Measurements from ENCODE around the gene CELF5.
A peak's percentile ranks its signal among the peaks of the same experiment; 100 is the strongest.
"Not testable (repeated sequence)": the region's sequence is repeated elsewhere in the genome, so short reads cannot be mapped to it uniquely, and the experiment has no call there.

Gene CELF5

DNA sequence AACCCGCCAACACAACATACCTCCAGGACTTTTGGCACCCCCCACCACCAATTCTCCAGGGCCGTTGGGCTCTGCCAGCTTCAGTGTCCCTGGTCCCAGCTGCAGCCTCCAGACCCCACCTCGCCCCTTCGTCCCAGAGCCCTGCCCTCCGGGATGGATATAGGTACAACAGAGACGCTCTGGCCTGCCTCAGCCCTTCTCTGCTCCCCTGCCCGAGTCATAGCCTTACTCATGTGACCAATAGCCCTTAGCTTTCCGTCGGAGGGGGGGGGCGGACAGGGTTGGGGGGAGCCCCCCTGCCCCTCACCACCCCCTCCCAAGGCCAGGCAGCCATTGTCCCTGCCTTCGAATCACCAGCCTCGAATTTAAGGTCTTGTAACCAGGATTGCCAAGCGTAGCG is 71.1 kb downstream of the CELF5 start:
- TF ChIP-seq CTCF (IDR thresholded peaks at IDR 0.05; ENCODE audit: low read depth, low read length) = no peak
- in situ Hi-C loops (cut with HindIII; ENCODE audit: low sequenced_read_pairs) = no loop called here
- no peak overlapping the region for H3K4me3 ChIP-seq (ENCODE audit: low read depth, low read length)
- DNase-seq (ENCODE audit: low read depth, low spot score) = no peak

- no peak for DNase-seq (ENCODE audit: low read depth, low spot score)
- in situ Hi-C loops (cut with HindIII; ENCODE audit: low sequenced_read_pairs) = no loop called here
- no peak for TF ChIP-seq CTCF (IDR thresholded peaks at IDR 0.05; ENCODE audit: low read depth, low read length)
- no peak overlapping the region for H3K4me3 ChIP-seq (ENCODE audit: low read depth, low read length)
These were observed 71.6 kb downstream of the CELF5 start for GRCh38 chr19:3296034-3296433.

DNA sequence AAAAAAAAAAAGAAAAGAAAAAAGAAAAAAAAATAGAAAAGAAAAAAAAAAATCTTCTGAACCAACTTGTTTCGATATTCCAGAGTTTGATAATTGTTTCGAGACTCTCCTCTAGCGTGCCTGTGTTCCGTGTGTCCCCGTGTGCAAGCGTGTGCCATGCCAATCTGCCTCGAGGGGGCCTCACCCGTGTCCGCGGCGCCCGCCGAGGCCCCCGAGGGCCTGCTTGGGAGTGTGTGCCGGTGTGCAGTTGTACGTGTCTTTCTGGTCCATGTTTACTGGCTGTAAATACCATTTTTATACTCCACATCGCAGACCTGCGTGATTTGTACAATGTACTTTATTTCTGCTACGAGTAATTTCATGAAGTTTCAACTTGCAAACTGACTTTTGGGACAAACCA is 72.0 kb downstream of the CELF5 start:
- no peak for DNase-seq (ENCODE audit: low read depth, low spot score)
- TF ChIP-seq CTCF (IDR thresholded peaks at IDR 0.05; ENCODE audit: low read depth, low read length) = no peak
- in situ Hi-C loops (cut with HindIII; ENCODE audit: low sequenced_read_pairs) = no loop called here

GRCh38 chr19:3298853-3299449 is 74.5 kb downstream of the CELF5 start:
- in situ Hi-C loops (cut with HindIII; ENCODE audit: low sequenced_read_pairs) = no loop called here
- H3K4me3 ChIP-seq (ENCODE audit: low read depth, low read length) = no peak overlapping the region
- DNase-seq (ENCODE audit: low read depth, low spot score) = no peak
- no peak for TF ChIP-seq CTCF (IDR thresholded peaks at IDR 0.05; ENCODE audit: low read depth, low read length)

More for the DNA sequence above, 72.0 kb downstream of the CELF5 start:
- H3K4me3 ChIP-seq (ENCODE audit: low read depth, low read length) = no peak overlapping the region

DNA sequence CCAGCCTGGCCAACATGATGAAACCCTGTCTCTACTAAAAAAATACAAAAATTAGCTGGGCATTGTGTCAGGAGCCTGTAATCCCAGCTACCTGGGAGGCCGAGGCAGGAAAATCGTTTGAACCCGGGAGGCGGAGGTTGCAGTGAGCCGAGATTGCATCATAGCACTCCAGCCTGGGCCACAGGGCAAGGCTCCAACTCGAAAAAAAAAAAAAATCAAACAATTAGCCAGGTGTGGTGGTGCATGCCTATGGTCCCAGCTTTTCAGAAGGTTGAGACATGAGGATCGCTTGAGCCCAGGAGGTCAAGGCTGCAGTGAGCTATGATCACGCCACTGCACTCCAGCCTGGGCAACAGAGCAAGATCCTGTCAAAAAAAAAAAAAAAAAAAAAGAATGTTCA is 76.1 kb downstream of the CELF5 start:
- DNase-seq (ENCODE audit: low read depth, low spot score); in situ Hi-C loops (cut with HindIII; ENCODE audit: low sequenced_read_pairs); H3K4me3 ChIP-seq (ENCODE audit: low read depth, low read length): not testable (repeated sequence)

DNA sequence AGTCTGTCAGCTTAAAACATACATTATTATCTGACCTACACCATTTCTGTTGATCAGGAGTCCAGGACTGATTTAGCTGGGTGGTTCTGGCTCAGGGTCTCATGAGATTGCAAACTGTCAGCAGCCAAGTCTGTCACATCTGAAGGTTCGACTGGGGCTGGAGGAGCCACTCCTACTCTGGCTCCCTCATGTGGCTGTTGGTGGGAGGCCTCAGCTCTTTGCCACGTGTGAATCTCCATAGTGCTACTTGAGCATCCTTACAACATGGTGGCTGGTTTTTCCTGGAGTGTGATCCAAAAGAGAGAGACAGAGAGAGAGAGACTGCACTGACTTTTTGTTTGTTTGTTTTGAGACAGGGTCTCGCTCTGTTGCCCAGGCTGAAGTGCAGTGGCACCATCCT is 78.3 kb downstream of the CELF5 start:
- in situ Hi-C loops (cut with HindIII; ENCODE audit: low sequenced_read_pairs) = no loop called here
- no peak for DNase-seq (ENCODE audit: low read depth, low spot score)
- peak; percentile 4 for TF ChIP-seq CTCF (IDR thresholded peaks at IDR 0.05; ENCODE audit: low read depth, low read length)
- no peak overlapping the region for H3K4me3 ChIP-seq (ENCODE audit: low read depth, low read length)

DNA sequence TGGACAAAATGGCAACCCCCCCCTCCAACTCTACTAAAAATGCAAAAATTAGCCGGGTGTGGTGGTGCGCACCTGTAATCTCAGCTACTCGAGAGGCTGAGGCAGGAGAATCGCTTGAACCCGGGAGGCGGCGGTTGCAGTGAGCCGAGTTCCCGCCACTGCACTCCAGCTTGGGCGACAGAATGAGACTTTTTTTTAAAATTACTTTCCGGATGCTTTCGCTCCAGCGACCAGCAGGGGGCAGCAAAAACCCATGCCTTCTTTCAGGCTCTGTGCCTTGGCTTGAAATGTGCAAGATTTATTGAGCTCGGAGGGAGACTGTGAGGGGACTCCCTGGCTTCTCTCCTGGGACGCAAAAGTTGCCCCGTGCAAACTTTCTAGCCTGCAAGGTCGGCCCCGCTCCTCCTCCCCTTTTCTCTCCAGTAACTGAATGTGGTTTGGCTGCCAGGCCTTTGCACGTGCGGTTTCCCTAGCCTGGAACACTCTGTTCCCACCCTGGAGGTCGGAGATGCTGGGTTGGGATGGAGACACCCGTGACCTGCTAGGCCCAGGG is 80.5 kb downstream of the CELF5 start:
- in situ Hi-C loops (cut with HindIII; ENCODE audit: low sequenced_read_pairs) = no loop called here
- peak; percentile 59 for DNase-seq (ENCODE audit: low read depth, low spot score)
- no peak overlapping the region for H3K4me3 ChIP-seq (ENCODE audit: low read depth, low read length)
- TF ChIP-seq CTCF (IDR thresholded peaks at IDR 0.05; ENCODE audit: low read depth, low read length) = peak; percentile 90

Measured in astrocyte of the spinal cord (primary cell).